HEK293 (cell line): Measurements from ENCODE around the gene GEMIN5.

Experiments used
- CTCF ChIA-PET: fragments of 350-600 bp; formaldehyde crosslinking; extraction: SDS; loops from one replicate; lab custom pipeline; 2021; ENCODE audit warnings: antibody characterized with exemption; lab: Yijun Ruan, JAX
- POLR2A ChIA-PET: fragments of 300-600 bp; formaldehyde crosslinking; extraction: SDS; loops from one replicate; lab custom pipeline; 2020; ENCODE audit warnings: antibody characterized with exemption, inconsistent platforms; lab: Yijun Ruan, JAX
- H3K27ac ChIP-seq: fragments of 200-500 bp; sonication (Bioruptor generic); 2 replicates; pipeline ENCODE4 v1.5.1; 2014; ENCODE audit warnings: low read depth, low read length, control low read depth, inconsistent platforms; ENCODE audit errors: extremely low read depth
- H3K36me3 ChIP-seq, 2 experiments: fragments of 200-500 bp in 1 of 2; sonication (Bioruptor generic) in 1 of 2; 1 replicate in 1 of 2; 2 replicates in 1 of 2; pipeline ENCODE4 v1.5.1; 2014 to 2017; ENCODE audit warnings: inconsistent platforms in 2 of 2, low read length in 2 of 2; ENCODE audit not compliant: control insufficient read depth in 2 of 2, insufficient read depth in 1 of 2
- H3K4me1 ChIP-seq: fragments of 200-500 bp; sonication (Bioruptor generic); 2 replicates; pipeline ENCODE4 v1.5.1; 2014; ENCODE audit warnings: mild to moderate bottlenecking, low read length, inconsistent platforms; ENCODE audit not compliant: control insufficient read depth, insufficient read depth
- H3K4me3 ChIP-seq: 2 replicates; pipeline ENCODE4 v1.5.1; 2011; ENCODE audit warnings: low read depth, mild to moderate bottlenecking, control low read depth, low read length, moderate library complexity
- H3K9me3 ChIP-seq: fragments of 200-500 bp; sonication (Bioruptor generic); 2 replicates; pipeline ENCODE4 v1.5.1; 2014; ENCODE audit warnings: low read depth, low read length, inconsistent platforms; ENCODE audit not compliant: control insufficient read depth, insufficient read depth
- BCL11B ChIP-seq: fragments of 450-650 bp; formaldehyde crosslinking; IDR thresholded peaks from 2 replicates; pipeline ENCODE4 v1.5.1; 2016; ENCODE audit warnings: low read depth, missing biosample characterization, missing genetic modification characterization
- ELK4 ChIP-seq: IDR thresholded peaks from 2 replicates; pipeline ENCODE4 v1.6.1; 2011; ENCODE audit warnings: mild to moderate bottlenecking, low read depth, low read length, borderline replicate concordance
- OVOL3 ChIP-seq: fragments of 450-650 bp; formaldehyde crosslinking; IDR thresholded peaks from 2 replicates; pipeline ENCODE4 v1.5.1; 2016; ENCODE audit warnings: missing biosample characterization, missing genetic modification characterization
- SCRT2 ChIP-seq: fragments of 450-650 bp; formaldehyde crosslinking; IDR thresholded peaks from 2 replicates; pipeline ENCODE4 v1.5.1; 2016; ENCODE audit warnings: missing biosample characterization, missing genetic modification characterization
- SP7 ChIP-seq: fragments of 450-650 bp; formaldehyde crosslinking; IDR thresholded peaks from 2 replicates; pipeline ENCODE4 v1.5.1; 2016; ENCODE audit warnings: missing biosample characterization, missing genetic modification characterization
- ZBTB17 ChIP-seq: fragments of 450-650 bp; formaldehyde crosslinking; IDR thresholded peaks from 2 replicates; pipeline ENCODE4 v1.5.1; 2016; ENCODE audit warnings: missing biosample characterization, missing genetic modification characterization
- ZNF138 ChIP-seq: fragments of 450-650 bp; formaldehyde crosslinking; IDR thresholded peaks from 2 replicates; pipeline ENCODE4 v1.5.1; 2016; ENCODE audit warnings: missing biosample characterization, missing genetic modification characterization, borderline replicate concordance
- ZNF239 ChIP-seq: fragments of 450-650 bp; formaldehyde crosslinking; IDR thresholded peaks from 2 replicates; pipeline ENCODE4 v1.5.1; 2016; ENCODE audit warnings: missing biosample characterization, missing genetic modification characterization
- ZNF341 ChIP-seq: fragments of 450-650 bp; formaldehyde crosslinking; IDR thresholded peaks from 2 replicates; pipeline ENCODE4; 2016; ENCODE audit warnings: low read depth, missing biosample characterization, missing genetic modification characterization
- ZNF404 ChIP-seq: fragments of 450-650 bp; formaldehyde crosslinking; IDR thresholded peaks from 2 replicates; pipeline ENCODE4 v1.5.1; 2017; ENCODE audit warnings: missing biosample characterization, missing genetic modification characterization
- ZNF488 ChIP-seq: fragments of 450-650 bp; formaldehyde crosslinking; IDR thresholded peaks from 2 replicates; pipeline ENCODE4 v1.5.1; 2016; ENCODE audit warnings: missing biosample characterization, missing genetic modification characterization
- ZNF596 ChIP-seq: fragments of 450-650 bp; IDR thresholded peaks from 2 replicates; pipeline ENCODE4 v1.5.0; 2018; ENCODE audit warnings: missing biosample characterization, mild to moderate bottlenecking, missing genetic modification characterization, moderate library complexity
- ZNF654 ChIP-seq: fragments of 450-650 bp; formaldehyde crosslinking; IDR thresholded peaks from 2 replicates; pipeline ENCODE4 v1.5.1; 2016; ENCODE audit warnings: low read depth, missing biosample characterization, missing genetic modification characterization
- ZNF670 ChIP-seq: fragments of 450-650 bp; formaldehyde crosslinking; IDR thresholded peaks from 2 replicates; pipeline ENCODE4 v1.5.1; 2016; ENCODE audit warnings: missing biosample characterization, missing genetic modification characterization, low read depth
- ZNF692 ChIP-seq: fragments of 450-650 bp; formaldehyde crosslinking; IDR thresholded peaks from 2 replicates; pipeline ENCODE4 v1.5.1; 2016; ENCODE audit warnings: missing biosample characterization, missing genetic modification characterization
- ZXDB ChIP-seq: fragments of 450-650 bp; formaldehyde crosslinking; IDR thresholded peaks from 2 replicates; pipeline ENCODE4 v1.5.1; 2016; ENCODE audit warnings: missing biosample characterization, missing genetic modification characterization

Gene GEMIN5

GRCh38 chr5:154947778-154948177, 9.8 kb upstream of the GEMIN5 start (continued):
- no peak for TF ChIP-seq ZNF692 (tag by site-specific recombination)
- no peak for TF ChIP-seq ZNF488 (tag by site-specific recombination)
- no peak for TF ChIP-seq ZNF138 (tag by site-specific recombination)
- TF ChIP-seq BCL11B (tag by site-specific recombination): no peak
- TF ChIP-seq ZNF670 (tag by site-specific recombination): no peak
- no peak for TF ChIP-seq ZNF341 (tag by site-specific recombination)
- no peak for TF ChIP-seq ZBTB17 (tag by site-specific recombination)

- peaks cover 5% of the 10 kb centered on the region for H3K4me1 ChIP-seq
- H3K27ac ChIP-seq: no peak overlapping the region
- TF ChIP-seq ZNF596 (tag by site-specific recombination) (no peak), ZNF654 (peak; percentile 42)
- TF ChIP-seq, all 188 proteins: peak for 1
- Histone ChIP-seq H3K36me3 (peaks cover 4 to 12% of the 10 kb centered on the region in 2 experiments), H3K4me3 (no peak overlapping the region), H3K9me3 (no peaks in the 10 kb centered on the region)
- ChIA-PET CTCF (interaction anchor here (0.7 to 1.9 kb wide), 6 partner anchors 10 to 960 kb away, joined by 3 to 6 read pairs (median 3); no protein-coding TSS in a partner anchor), POLR2A (no interaction called here)
These were observed 7.8 kb upstream of the GEMIN5 start for GRCh38 chr5:154945695-154946301.

DNA sequence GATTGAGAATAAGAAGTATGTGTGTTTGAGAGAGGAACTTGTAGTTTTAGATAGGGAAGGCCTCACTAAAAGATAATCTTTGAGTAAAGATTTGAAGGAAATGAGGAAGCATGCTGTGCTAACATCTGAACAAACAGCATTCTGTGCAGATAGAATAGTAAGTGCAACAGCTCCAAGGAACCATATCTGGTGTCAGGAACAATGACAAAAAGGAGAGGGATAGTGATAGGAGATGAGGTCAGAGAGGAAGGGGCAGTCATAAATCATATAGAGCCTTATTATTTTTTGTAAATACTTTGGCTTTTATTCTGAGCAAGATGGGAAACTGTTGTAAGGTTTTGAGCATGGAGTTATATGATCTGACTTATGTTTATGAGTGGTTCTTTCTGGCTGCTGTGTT, 6.7 kb upstream of the GEMIN5 start:
- TF ChIP-seq ZBTB17 (tag by site-specific recombination) (no peak), ZXDB (tag by site-specific recombination) (0 out of 2 replicates have a peak, but pooled peaks have one; percentile 16)
- H3K36me3 ChIP-seq: peaks cover 4 to 12% of the 10 kb centered on the region in 2 experiments
- ChIA-PET POLR2A (no interaction called here), CTCF (interaction anchor here (1.1 to 1.5 kb wide), 3 partner anchors 11 to 51 kb away, joined by 3 to 6 read pairs (median 3); no protein-coding TSS in a partner anchor)
- H3K27ac ChIP-seq: no peak overlapping the region
- H3K4me3 ChIP-seq: no peak overlapping the region
- H3K9me3 ChIP-seq: no peaks in the 10 kb centered on the region
- H3K4me1 ChIP-seq: peaks cover 5% of the 10 kb centered on the region

DNA sequence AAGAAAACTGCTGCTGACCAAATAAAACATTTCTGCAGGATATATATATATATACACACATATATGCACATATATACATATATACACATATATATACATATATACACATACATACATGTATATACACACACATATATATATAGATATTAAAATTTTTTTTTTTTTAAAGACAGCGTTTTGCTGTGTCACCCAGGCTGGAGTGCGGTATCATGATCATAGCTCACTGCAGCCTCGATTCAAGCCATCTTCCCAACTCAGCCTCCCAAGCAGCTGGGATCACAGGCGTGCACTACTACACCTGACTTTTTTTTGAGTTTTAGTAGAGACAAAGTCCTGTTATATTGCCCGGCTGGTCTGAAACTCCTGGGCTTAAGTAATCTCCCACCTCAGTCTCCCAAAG, 5.5 kb upstream of the GEMIN5 start:
- CTCF ChIA-PET: interaction anchor here (0.7 to 1.5 kb wide), 4 partner anchors 25 to 468 kb away, joined by 3 to 8 read pairs (median 5); no protein-coding TSS in a partner anchor
- Histone ChIP-seq H3K27ac (no peak overlapping the region), H3K4me3 (no peak overlapping the region), H3K9me3 (no peaks in the 10 kb centered on the region), H3K36me3 (peaks cover 4 to 12% of the 10 kb centered on the region in 2 experiments), H3K4me1 (peaks cover 5% of the 10 kb centered on the region)
- TF ChIP-seq ZNF404 (tag by site-specific recombination) (no peak), OVOL3 (no peak), ZNF239 (tag by site-specific recombination) (no peak), SP7 (tag by site-specific recombination) (no peak), ELK4 (no peak), SCRT2 (tag by site-specific recombination) (no peak)
- POLR2A ChIA-PET: no interaction called here
